PFSK-1 (cell line): ENCODE data around the gene LSM14B.

ENCODE experiments used
- FOXP2 ChIP-seq: optimal IDR thresholded peaks from 2 replicates; pipeline ENCODE3; 2011; ENCODE audit warnings: borderline replicate concordance, control low read depth, inconsistent platforms; ENCODE audit not compliant: insufficient read depth; ENCODE audit errors: extremely low read length, extremely low read depth
- POLR2AphosphoS5 ChIP-seq: IDR thresholded peaks from 2 replicates; pipeline ENCODE4 v1.6.1; 2012; ENCODE audit warnings: low read depth, mild to moderate bottlenecking, control low read depth, low read length, moderate library complexity
- SIN3A ChIP-seq: IDR thresholded peaks from 2 replicates; pipeline ENCODE4 v1.6.1; 2012; ENCODE audit warnings: mild to moderate bottlenecking, low read length, moderate library complexity, borderline replicate concordance; ENCODE audit not compliant: insufficient read depth
- TAF1 ChIP-seq: IDR thresholded peaks from 2 replicates; pipeline ENCODE4 v1.6.1; 2012; ENCODE audit warnings: low read length, control low read depth, borderline replicate concordance; ENCODE audit not compliant: insufficient read depth
- TF ChIP-seq, protein P1 (sequence below), 2 experiments: IDR thresholded peaks; 2 replicates each; pipeline versions ENCODE4 v1.6.1 to v1.8.0; 2011 to 2012; ENCODE audit warnings: low read depth in 2 of 2, low read length in 2 of 2, control low read depth in 1 of 2, inconsistent platforms in 1 of 2, mild to moderate bottlenecking in 1 of 2, moderate library complexity in 1 of 2; ENCODE audit not compliant: insufficient read depth in 1 of 2

The LSM14B gene

DNA sequence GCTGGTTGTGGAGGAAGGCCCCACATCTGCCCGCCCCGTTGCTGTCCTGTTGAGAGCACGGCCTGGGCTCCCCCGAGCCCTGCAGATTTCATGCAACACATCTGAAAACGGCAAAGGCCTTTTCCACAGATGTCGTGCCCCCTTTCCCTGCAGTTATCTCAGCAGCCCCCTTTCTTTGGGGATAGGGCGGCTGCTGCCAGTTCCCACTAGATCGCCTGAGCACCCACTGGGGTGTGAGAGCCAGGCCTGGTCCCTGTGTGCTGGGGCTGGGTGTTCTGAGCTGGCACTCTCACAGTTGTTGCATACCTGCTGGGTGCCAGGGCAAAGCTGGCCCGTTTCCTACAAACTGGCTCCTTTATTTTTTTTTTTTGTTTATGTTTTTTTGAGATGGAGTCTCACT, 48.3 kb downstream of the LSM14B start:
- TF ChIP-seq, protein P1, sequence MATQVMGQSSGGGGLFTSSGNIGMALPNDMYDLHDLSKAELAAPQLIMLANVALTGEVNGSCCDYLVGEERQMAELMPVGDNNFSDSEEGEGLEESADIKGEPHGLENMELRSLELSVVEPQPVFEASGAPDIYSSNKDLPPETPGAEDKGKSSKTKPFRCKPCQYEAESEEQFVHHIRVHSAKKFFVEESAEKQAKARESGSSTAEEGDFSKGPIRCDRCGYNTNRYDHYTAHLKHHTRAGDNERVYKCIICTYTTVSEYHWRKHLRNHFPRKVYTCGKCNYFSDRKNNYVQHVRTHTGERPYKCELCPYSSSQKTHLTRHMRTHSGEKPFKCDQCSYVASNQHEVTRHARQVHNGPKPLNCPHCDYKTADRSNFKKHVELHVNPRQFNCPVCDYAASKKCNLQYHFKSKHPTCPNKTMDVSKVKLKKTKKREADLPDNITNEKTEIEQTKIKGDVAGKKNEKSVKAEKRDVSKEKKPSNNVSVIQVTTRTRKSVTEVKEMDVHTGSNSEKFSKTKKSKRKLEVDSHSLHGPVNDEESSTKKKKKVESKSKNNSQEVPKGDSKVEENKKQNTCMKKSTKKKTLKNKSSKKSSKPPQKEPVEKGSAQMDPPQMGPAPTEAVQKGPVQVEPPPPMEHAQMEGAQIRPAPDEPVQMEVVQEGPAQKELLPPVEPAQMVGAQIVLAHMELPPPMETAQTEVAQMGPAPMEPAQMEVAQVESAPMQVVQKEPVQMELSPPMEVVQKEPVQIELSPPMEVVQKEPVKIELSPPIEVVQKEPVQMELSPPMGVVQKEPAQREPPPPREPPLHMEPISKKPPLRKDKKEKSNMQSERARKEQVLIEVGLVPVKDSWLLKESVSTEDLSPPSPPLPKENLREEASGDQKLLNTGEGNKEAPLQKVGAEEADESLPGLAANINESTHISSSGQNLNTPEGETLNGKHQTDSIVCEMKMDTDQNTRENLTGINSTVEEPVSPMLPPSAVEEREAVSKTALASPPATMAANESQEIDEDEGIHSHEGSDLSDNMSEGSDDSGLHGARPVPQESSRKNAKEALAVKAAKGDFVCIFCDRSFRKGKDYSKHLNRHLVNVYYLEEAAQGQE (IDR thresholded peaks at IDR 0.05; ENCODE audit: insufficient read depth in 1 of 2, low read depth in 2 of 2, low read length in 2 of 2) = no peak
- no peak for TF ChIP-seq POLR2AphosphoS5
- no peak for TF ChIP-seq TAF1
- no peak for TF ChIP-seq SIN3A
- TF ChIP-seq FOXP2 = no peak

DNA sequence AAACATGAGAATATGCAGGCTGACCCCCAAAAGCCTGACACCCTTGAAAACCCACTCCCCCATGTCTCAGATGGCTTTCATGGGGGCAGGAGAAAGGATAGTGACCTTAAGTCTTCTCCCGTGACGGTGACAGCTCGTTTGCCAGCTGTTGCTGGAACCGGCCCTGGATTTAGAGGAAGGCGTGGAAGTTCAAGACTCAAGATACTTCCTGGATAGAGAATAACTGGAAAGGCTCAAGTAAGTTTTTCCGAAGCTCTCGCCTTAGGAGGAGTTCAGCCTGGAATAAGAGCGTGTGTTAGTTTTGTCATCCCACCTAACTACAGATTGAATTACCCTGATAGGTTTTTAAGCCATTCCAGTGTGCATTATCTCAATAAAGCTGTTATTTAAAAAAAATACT, 49.0 kb downstream of the LSM14B start:
- TF ChIP-seq SIN3A (no peak), TAF1 (no peak), POLR2AphosphoS5 (no peak), FOXP2 (no peak)
- TF ChIP-seq, protein P1 (IDR thresholded peaks at IDR 0.05; ENCODE audit: insufficient read depth in 1 of 2, low read depth in 2 of 2, low read length in 2 of 2) = no peak

DNA sequence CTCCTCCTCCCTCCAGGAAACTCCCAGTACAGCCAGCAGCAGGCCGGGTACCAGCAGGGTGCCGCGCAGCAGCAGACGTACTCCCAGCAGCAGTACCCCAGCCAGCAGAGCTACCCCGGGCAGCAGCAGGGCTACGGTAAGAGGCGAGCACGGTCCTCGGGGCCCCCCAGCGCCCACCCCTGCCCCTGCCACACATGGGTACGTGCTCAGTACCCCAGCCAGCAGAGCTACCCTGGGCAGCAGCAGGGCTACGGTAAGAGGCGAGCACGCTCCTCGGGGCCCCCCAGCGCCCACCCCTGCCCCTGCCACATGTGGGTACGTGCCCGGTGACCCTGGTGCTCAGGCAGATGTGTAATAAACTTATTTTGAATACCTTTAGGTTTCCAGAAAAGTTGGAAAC, 50.4 kb downstream of the LSM14B start:
- TF ChIP-seq FOXP2 = no peak
- TF ChIP-seq SIN3A = no peak
- TF ChIP-seq TAF1 = no peak
- no peak for TF ChIP-seq POLR2AphosphoS5
- TF ChIP-seq, protein P1 (IDR thresholded peaks at IDR 0.05; ENCODE audit: insufficient read depth in 1 of 2, low read depth in 2 of 2, low read length in 2 of 2) = no peak

DNA sequence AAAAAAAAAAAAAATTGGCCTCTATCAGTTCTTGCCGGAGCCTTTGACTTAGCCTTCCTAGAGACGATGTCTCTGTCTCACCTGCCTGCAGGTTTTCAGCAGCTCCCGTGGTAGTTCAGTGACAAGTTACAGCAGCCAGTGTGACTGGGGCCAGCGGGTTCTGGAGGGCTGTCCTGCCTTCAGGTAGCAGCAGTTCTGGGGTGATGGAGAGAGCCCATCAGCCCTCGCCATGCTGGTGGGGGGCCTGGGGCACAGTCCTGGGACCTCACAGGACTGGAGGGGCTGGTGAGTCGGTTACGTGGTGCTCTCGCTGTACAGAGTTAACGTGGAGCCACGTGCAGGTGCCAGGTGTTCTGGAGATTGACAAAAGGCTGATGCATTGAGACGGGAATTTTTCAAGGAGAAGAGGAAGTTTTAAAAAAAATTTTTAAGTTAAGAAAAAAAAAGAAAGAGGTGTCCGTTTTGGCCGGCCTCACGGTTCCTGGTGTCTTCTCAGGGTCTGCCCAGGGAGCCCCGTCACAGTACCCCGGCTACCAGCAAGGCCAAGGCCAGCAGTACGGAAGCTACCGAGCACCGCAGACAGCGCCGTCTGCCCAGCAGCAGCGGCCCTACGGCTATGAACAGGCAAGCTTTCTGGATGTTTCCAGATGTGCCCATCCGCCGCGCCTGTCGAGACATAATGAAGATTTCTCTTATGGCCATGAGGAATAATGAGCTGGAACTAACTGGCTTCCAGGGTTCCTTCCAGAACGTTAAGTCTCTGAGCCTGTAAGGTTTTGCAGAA, 51.9 kb downstream of the LSM14B start:
- TF ChIP-seq FOXP2 = no peak
- TF ChIP-seq SIN3A = no peak

DNA sequence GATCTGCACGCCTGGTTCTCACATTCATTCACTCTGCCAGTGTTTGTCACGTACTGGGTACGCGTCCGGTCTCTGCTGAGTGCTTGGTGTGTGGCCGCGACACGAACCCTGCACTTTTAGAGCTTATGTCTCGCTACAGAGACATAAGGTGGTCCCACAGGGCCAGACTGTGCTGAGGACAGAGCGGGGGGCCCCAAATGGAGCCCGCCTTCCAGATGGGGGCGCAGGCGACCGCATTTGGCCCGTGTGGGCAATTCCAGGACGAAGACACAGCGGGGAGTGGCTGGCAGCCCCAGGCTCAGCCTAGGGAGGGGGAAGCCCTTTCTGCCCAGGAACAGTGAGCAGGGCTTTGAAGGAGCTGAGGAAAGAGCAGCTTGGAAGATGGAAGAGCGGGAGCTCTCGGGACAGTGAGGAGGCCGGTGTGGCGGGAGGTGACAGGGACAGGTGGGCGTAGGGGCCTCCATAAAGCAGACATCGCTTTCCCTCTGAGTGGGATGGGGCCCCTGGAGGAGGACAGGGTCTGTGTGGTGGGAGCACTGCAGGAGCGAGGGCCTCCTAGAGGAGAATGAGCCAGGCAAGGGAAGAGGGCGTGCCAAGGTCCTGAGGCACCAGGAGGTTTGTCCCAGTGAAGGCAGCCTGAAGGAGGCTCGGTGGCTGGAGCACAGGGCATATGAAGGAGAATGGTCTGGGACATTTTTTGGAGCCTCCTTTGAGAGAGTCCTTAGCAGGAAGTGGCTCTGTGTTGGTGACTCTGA, 52.8 kb downstream of the LSM14B start:
- TF ChIP-seq SIN3A = no peak
- TF ChIP-seq FOXP2 = no peak
- TF ChIP-seq TAF1 = no peak
- no peak for TF ChIP-seq POLR2AphosphoS5
- TF ChIP-seq, protein P1 (IDR thresholded peaks at IDR 0.05; ENCODE audit: insufficient read depth in 1 of 2, low read depth in 2 of 2, low read length in 2 of 2) = no peak
